ENCODE results near the gene ACAD9.

Gene ACAD9

DNA sequence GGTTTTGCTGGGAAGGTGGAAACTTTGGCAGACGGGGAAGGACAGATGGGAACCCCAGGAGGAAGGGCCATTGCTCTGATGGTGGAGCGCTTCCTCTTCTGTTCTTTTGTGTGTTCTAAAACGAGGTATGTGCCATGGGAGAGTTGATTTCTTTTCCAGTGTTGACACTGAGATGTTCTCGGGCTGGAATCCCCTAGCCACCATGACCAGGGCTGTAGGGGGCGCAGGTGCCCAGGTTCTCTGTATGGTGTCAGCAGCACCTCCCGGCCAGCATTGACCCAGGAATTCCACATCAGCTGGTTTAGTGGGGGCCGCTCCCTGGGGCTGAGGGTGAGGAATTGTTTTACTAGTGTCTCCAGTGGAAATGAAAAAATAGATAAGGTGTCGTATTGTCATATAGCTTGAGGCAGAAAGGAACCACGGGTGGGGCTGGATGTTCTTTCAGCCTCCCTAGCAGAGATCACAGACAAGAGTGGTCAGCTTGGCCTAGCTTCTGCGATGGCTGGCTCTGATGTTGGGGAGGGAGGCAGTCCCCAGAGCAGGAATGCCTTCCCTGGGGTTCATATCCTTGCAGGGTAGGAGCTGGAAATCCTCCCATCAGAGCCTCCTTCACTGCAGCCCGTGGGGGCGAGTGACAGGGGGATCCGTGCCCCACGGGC lies 34.2 kb upstream of the ACAD9 start:
- Histone ChIP-seq H3K27ac (ENCODE audit: low read depth, low read length, poor library complexity, severe bottlenecking) (no peak overlapping the region), H3K4me2 (ENCODE audit: low read length) (peak overlapping the region; percentile 71), H3K27me3 (ENCODE audit: insufficient read depth, low read length) (peaks cover 6% of the 10 kb centered on the region; the same call in 1 of the 2 replicates), H3K79me2 (ENCODE audit: insufficient read depth, low read length) (no peaks in the 10 kb centered on the region), H4K20me1 (ENCODE audit: insufficient read depth, low read length) (no peaks in the 10 kb centered on the region), H2AFZ (ENCODE audit: low read length) (no peak overlapping the region), H3K9me3 (ENCODE audit: low read length) (no peaks in the 10 kb centered on the region), H3K36me3 (ENCODE audit: insufficient read depth, low read length) (no peaks in the 10 kb centered on the region), H3K9me2 (ENCODE audit: low read depth, low read length) (no peaks in the 10 kb centered on the region), H3F3A (ENCODE audit: insufficient read depth, low read length) (no peaks in the 10 kb centered on the region), H3K4me3 (ENCODE audit: low read depth, low read length, poor library complexity, severe bottlenecking) (peak overlapping the region; percentile 48), H3K4me1 (ENCODE audit: insufficient read depth, low read length, severe bottlenecking) (peaks cover 16% of the 10 kb centered on the region), H3K9ac (ENCODE audit: low read length) (no peak overlapping the region; the same call in 1 of the 2 replicates)
- TF ChIP-seq, protein P1, sequence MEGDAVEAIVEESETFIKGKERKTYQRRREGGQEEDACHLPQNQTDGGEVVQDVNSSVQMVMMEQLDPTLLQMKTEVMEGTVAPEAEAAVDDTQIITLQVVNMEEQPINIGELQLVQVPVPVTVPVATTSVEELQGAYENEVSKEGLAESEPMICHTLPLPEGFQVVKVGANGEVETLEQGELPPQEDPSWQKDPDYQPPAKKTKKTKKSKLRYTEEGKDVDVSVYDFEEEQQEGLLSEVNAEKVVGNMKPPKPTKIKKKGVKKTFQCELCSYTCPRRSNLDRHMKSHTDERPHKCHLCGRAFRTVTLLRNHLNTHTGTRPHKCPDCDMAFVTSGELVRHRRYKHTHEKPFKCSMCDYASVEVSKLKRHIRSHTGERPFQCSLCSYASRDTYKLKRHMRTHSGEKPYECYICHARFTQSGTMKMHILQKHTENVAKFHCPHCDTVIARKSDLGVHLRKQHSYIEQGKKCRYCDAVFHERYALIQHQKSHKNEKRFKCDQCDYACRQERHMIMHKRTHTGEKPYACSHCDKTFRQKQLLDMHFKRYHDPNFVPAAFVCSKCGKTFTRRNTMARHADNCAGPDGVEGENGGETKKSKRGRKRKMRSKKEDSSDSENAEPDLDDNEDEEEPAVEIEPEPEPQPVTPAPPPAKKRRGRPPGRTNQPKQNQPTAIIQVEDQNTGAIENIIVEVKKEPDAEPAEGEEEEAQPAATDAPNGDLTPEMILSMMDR (IDR thresholded peaks at IDR 0.05; ENCODE audit: low read length) = peak; percentile 76
- no peak for TF ChIP-seq EZH2 (IDR thresholded peaks at IDR 0.05; ENCODE audit: borderline replicate concordance, low read length)

DNA sequence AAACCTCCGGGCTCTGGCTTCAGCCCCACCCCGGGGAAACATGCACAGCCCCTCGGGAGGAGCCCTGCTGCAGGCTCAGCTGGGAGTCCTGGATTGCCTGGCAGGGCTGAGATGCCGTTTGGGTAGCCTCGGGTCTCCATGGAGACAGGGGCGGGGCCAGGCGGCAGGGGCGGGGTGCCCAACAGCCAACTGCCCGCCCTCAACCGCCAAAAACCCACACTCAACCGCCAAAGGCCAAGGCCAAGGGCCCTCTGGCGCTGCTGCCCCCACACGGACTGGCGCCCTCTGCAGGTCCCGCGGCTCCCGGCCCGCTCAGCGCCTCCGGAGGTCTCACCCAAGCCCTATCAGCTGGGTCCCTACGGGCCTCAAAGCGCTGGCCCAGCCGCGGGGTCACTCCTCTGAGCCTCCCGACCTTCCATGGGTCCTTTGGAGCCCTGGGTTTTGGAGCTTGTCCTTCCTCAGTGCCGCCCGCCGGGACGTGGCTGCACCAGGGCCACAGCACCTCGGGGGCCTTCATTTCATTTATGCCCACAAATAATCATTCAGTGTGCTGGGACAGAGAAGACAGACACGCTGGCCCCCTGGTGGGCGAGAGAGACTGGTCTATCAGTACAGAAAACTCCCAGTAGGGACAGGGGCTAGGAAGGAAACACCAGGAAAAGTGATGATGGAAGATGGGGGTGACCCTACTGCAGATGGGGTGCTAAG lies 33.5 kb upstream of the ACAD9 start:
- TF ChIP-seq EZH2 (IDR thresholded peaks at IDR 0.05; ENCODE audit: borderline replicate concordance, low read length) = no peak
- TF ChIP-seq, protein P1 (IDR thresholded peaks at IDR 0.05; ENCODE audit: low read length) = peak; percentile 92

DNA sequence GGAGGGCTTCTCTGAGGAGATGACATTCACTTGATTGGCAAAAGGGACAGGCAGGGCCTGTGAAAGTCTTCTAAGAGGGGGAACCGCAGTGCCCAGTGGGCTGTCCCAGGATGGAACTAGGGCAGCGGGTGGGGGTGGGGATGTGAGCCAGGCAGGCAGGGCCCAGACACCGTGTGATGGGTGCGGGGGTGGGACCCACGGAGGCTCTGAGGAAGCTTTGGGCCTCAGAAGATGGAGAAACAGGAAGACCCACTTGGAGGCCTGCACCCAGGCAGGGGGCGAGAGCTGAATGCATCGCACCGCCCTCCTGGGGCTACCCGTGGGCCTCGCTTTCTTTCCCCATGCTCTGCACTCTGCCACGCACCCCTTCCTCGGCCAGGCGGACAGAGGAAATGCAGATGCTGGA lies 32.9 kb upstream of the ACAD9 start:
- no peak overlapping the region for H3K27ac ChIP-seq (ENCODE audit: low read depth, low read length, poor library complexity, severe bottlenecking)
- peak overlapping the region; percentile 57; the same call in 1 of the 2 replicates for H3K9ac ChIP-seq (ENCODE audit: low read length)
- no peaks in the 10 kb centered on the region for H3K79me2 ChIP-seq (ENCODE audit: insufficient read depth, low read length)
- H3K27me3 ChIP-seq (ENCODE audit: insufficient read depth, low read length) = no peaks in the 10 kb centered on the region; the same call in 1 of the 2 replicates
- H3K9me3 ChIP-seq (ENCODE audit: low read length) = no peaks in the 10 kb centered on the region
- H3K9me2 ChIP-seq (ENCODE audit: low read depth, low read length) = no peaks in the 10 kb centered on the region
- H2AFZ ChIP-seq (ENCODE audit: low read length) = no peak overlapping the region
- H3F3A ChIP-seq (ENCODE audit: insufficient read depth, low read length) = no peaks in the 10 kb centered on the region
- no peaks in the 10 kb centered on the region for H3K36me3 ChIP-seq (ENCODE audit: insufficient read depth, low read length)
- TF ChIP-seq EZH2 (IDR thresholded peaks at IDR 0.05; ENCODE audit: borderline replicate concordance, low read length) = no peak
- TF ChIP-seq, protein P1 (IDR thresholded peaks at IDR 0.05; ENCODE audit: low read length) = no peak
- peaks cover 16% of the 10 kb centered on the region for H3K4me1 ChIP-seq (ENCODE audit: insufficient read depth, low read length, severe bottlenecking)
- peak overlapping the region; percentile 48 for H3K4me3 ChIP-seq (ENCODE audit: low read depth, low read length, poor library complexity, severe bottlenecking)
- no peaks in the 10 kb centered on the region for H4K20me1 ChIP-seq (ENCODE audit: insufficient read depth, low read length)
- peak overlapping the region; percentile 71 for H3K4me2 ChIP-seq (ENCODE audit: low read length)

More for the DNA sequence above, 33.5 kb upstream of the ACAD9 start:
- Histone ChIP-seq H3K4me2 (ENCODE audit: low read length) (peak overlapping the region; percentile 71), H3K36me3 (ENCODE audit: insufficient read depth, low read length) (no peaks in the 10 kb centered on the region), H3K27me3 (ENCODE audit: insufficient read depth, low read length) (no peaks in the 10 kb centered on the region; the same call in 1 of the 2 replicates), H3K4me3 (ENCODE audit: low read depth, low read length, poor library complexity, severe bottlenecking) (peak overlapping the region; percentile 48), H3K27ac (ENCODE audit: low read depth, low read length, poor library complexity, severe bottlenecking) (no peak overlapping the region), H2AFZ (ENCODE audit: low read length) (peak overlapping the region; percentile 50), H3K9me3 (ENCODE audit: low read length) (no peaks in the 10 kb centered on the region), H3K9me2 (ENCODE audit: low read depth, low read length) (no peaks in the 10 kb centered on the region), H3K79me2 (ENCODE audit: insufficient read depth, low read length) (no peaks in the 10 kb centered on the region), H4K20me1 (ENCODE audit: insufficient read depth, low read length) (no peaks in the 10 kb centered on the region), H3K4me1 (ENCODE audit: insufficient read depth, low read length, severe bottlenecking) (peaks cover 16% of the 10 kb centered on the region), H3F3A (ENCODE audit: insufficient read depth, low read length) (no peaks in the 10 kb centered on the region), H3K9ac (ENCODE audit: low read length) (peak overlapping the region; percentile 57)
